Naive thymus-derived CD8-positive, alpha-beta T cell (primary cell): Measurements from ENCODE around the gene OR2W1. TPM values are rescaled to one million over a fixed set of nuclear protein-coding genes. Genes with fewer than 3 reads are reported as not detected.

Experiments used
- ATAC-seq, 2 donors: fragments of 150-1000 bp; cut with Tn5 transposase in 1 of 2; sonication (Bioruptor Pico), chemical (Tn5 transposase) in 1 of 2; 1 replicate in 1 of 2; 2 replicates in 1 of 2; pipeline ENCODE4 v1.10.0; 2021; ENCODE audit warnings: mild to moderate bottlenecking in 2 of 2, moderate library complexity in 2 of 2
- POLR2A ChIA-PET: fragments of 350-600 bp; sonication (Branson Sonifier 250); formaldehyde crosslinking; loops from one replicate; lab custom pipeline; 2021; ENCODE audit warnings: antibody characterized with exemption; lab: Charles Lee
- DNase-seq, 10 donors: peaks; one replicate each; pipeline versions ENCODE4 v3.0.0 to v3.0.0-alpha.2; 2020 to 2022
- H3K27ac Mint-ChIP-seq, 10 donors: one replicate each; pipeline ENCODE4 v1.8.0; 2020 to 2022; ENCODE audit warnings: mild to moderate bottlenecking in 10 of 10, mixed read lengths in 10 of 10, moderate library complexity in 4 of 10, inconsistent platforms in 1 of 10
- H3K27me3 Mint-ChIP-seq, 5 donors: one replicate each; pipeline ENCODE4 v1.8.0; 2021 to 2022; ENCODE audit warnings: mixed read lengths in 5 of 5
- H3K36me3 Mint-ChIP-seq, 3 donors: one replicate each; pipeline ENCODE4 v1.8.0; 2020 to 2022; ENCODE audit warnings: mixed read lengths in 3 of 3, mild to moderate bottlenecking in 2 of 3, inconsistent platforms in 1 of 3
- H3K4me1 Mint-ChIP-seq, 4 donors: one replicate each; pipeline ENCODE4 v1.8.0; 2021 to 2022; ENCODE audit warnings: mixed read lengths in 4 of 4
- H3K4me3 Mint-ChIP-seq, 10 donors: one replicate each; pipeline ENCODE4 v1.8.0; 2020 to 2022; ENCODE audit warnings: mild to moderate bottlenecking in 10 of 10, mixed read lengths in 10 of 10, moderate library complexity in 6 of 10, inconsistent platforms in 1 of 10
- H3K9me3 Mint-ChIP-seq, 9 donors: one replicate each; pipeline ENCODE4 v1.8.0; 2020 to 2022; ENCODE audit warnings: mixed read lengths in 9 of 9, mild to moderate bottlenecking in 3 of 9, inconsistent platforms in 1 of 9, moderate library complexity in 1 of 9
- polyA plus RNA-seq, 3 donors: library from polyadenylated mRNA; unstranded; fragments of 300-500 nt; fragmentation: Illumina TruSeq; gene quantifications; one replicate each; pipeline ENCODE4 v1.2.3, GENCODE V29; 2021
- total RNA-seq, 8 experiments: library from RNA in 2 of 8; stranded (reverse) in 2 of 8; gene quantifications; one replicate each; pipeline ENCODE4 v1.2.3 and lab custom pipeline; 2021 to 2026

The OR2W1 gene
- total and polyA plus RNA-seq, 5 experiments from 2014 or later: not detected

GRCh38 chr6:29019629-29020028 is 25.3 kb downstream of the OR2W1 start:
- Mint-ChIP-seq H3K36me3 (no peaks in the 10 kb centered on the region), H3K27ac (no peak overlapping the region), H3K9me3 (peaks cover 0 to 4% (median 0%) of the 10 kb centered on the region in 9 donors), H3K27me3 (peaks cover 10 to 41% (median 20%) of the 10 kb centered on the region in 5 donors), H3K4me3 (no peak overlapping the region), H3K4me1 (peaks cover 12 to 20% (median 15%) of the 10 kb centered on the region in 4 donors)
- POLR2A ChIA-PET: no interaction called here
- no peak for DNase-seq
- no peak for ATAC-seq

DNA sequence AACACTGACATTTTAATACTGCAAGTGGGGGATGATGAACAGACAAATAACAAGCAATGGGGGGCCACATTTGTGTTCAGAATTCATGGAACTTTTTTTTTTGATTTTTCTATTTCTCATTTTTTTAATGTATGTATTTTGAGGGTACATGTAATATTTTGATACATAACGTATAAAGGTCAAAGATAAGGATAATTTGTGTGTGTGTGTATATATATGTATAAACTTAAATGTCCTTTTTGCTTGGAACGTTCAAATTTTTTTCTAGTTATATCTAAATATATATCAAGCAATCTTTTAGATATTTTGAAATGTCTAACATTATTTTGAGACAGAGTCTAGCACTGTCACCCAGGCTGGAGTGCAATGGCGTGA is 27.6 kb downstream of the OR2W1 start:
- H3K4me1 Mint-ChIP-seq: peaks cover 12 to 20% (median 15%) of the 10 kb centered on the region in 4 donors
- peaks cover 4 to 44% (median 11%) of the 10 kb centered on the region in 5 donors for H3K27me3 Mint-ChIP-seq
- POLR2A ChIA-PET: no interaction called here
- ATAC-seq (no peak), DNase-seq (no peak)
- no peaks in the 10 kb centered on the region for H3K36me3 Mint-ChIP-seq
- H3K4me3 Mint-ChIP-seq: peak overlapping the region in 9 of 10 donors; percentile 82 to 95 (median 91)
- H3K9me3 Mint-ChIP-seq: peaks cover 0 to 4% (median 0%) of the 10 kb centered on the region in 9 donors
- no peak overlapping the region for H3K27ac Mint-ChIP-seq

- POLR2A ChIA-PET: interaction anchor here (0.6 to 3.0 kb wide), 14 partner anchors 29 to 179 kb away, joined by 3 to 23 read pairs (median 4); no protein-coding TSS in a partner anchor
- peaks cover 0 to 4% (median 0%) of the 10 kb centered on the region in 9 donors for H3K9me3 Mint-ChIP-seq
- DNase-seq: peak; percentile 63 to 89 (median 79)
- peaks cover 0 to 42% (median 5%) of the 10 kb centered on the region in 5 donors for H3K27me3 Mint-ChIP-seq
- no peaks in the 10 kb centered on the region for H3K36me3 Mint-ChIP-seq
- ATAC-seq: peak; percentile 73 to 75
- peaks cover 12 to 20% (median 19%) of the 10 kb centered on the region in 4 donors for H3K4me1 Mint-ChIP-seq
- H3K4me3 Mint-ChIP-seq: peak overlapping the region; percentile 82 to 95 (median 91)
- H3K27ac Mint-ChIP-seq: peak overlapping the region; percentile 65 to 96 (median 82)
Measured at GRCh38 chr6:29016559-29017427, 28.2 kb downstream of the OR2W1 start.

DNA sequence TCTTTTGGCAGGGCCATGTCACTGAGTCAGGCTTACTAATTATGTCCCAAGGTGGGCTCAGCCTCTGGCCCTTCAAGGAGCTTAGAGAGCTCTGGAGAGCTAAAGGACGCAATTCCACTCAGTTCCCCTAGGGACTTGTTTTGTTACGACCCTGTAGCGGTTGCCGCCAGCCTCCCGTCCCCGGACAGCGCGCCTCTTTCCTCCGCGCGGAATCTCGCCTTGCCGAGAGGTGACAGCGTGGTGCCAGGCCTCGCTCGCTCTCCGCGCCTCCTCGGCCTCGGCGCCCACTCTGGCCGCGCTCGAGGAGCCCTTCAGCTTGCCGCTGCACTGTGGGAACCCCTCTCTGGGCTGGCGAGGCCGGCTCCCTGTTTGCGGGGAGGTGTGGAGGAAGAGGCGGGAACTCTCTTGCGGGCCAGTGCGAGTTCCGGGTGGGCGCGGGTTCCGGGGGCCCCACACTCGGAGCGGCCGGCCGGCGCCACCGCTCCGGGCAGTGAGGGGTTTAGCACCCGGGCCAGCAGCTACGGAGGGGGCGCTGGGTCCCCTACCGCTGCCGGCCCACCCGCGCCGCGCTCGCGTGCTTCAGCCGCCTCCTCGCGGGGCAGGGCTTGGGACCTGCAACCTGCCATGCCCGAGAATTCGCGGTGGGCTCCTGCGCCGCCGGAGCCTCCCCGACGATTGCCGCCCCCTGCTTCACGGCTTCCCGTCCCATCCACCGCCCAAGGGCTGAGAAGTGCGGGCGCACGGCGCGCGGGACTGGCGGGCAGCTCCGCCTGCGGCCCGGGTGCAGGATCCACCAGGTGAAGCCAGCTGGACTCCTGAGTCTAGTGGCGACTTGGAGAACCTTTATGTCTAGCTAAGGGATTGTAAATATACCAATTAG is 30.0 kb downstream of the OR2W1 start:
- Mint-ChIP-seq H3K4me1 (peaks cover 16 to 28% (median 25%) of the 10 kb centered on the region in 4 donors), H3K36me3 (no peaks in the 10 kb centered on the region), H3K27me3 (peaks cover 0 to 45% (median 2%) of the 10 kb centered on the region in 5 donors), H3K9me3 (peaks cover 0 to 3% (median 0%) of the 10 kb centered on the region in 9 donors), H3K27ac (no peak overlapping the region), H3K4me3 (peak overlapping the region in 7 of 10 donors; percentile 29 to 95 (median 91))
- POLR2A ChIA-PET: interaction anchor here (1.1 to 3.0 kb wide), 7 partner anchors 10 to 177 kb away, joined by 3 to 23 read pairs (median 6); partner anchors contain the start of gene ZNF311
- DNase-seq (peak in 2 of 10 donors; percentile 12 to 16), ATAC-seq (no peak)

DNA sequence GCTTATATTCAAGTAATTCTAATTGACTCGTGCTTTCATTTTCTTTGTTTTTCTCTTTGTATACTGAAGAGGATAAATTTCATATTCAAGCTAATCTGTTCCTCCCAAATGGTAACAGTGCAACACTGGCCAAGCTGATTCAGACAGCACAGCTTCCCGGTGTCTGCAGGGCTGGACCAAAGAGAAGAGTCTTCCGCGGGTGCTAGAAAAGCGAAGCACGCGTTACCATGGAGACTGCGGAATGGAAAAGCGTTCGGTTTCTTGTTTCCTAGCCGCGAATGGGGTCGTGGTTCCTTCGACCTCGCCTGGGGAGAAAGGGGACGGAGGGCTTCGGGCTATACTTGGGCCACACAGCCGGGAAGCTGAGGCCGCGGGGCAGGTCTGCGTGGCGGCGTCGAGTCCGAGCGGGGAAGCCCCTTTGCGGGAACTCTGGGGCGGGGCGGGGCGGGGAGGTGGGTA is 33.7 kb downstream of the OR2W1 start:
- peak in 9 of 10 donors; percentile 25 to 80 (median 53) for DNase-seq
- Mint-ChIP-seq H3K27me3 (peaks cover 0 to 49% (median 2%) of the 10 kb centered on the region in 5 donors), H3K36me3 (no peaks in the 10 kb centered on the region), H3K4me3 (peak overlapping the region; percentile 87 to 99 (median 92)), H3K9me3 (peaks cover 0 to 3% (median 0%) of the 10 kb centered on the region in 9 donors), H3K27ac (peak overlapping the region in 9 of 10 donors; percentile 28 to 97 (median 87)), H3K4me1 (peaks cover 7 to 19% (median 18%) of the 10 kb centered on the region in 4 donors)
- POLR2A ChIA-PET: interaction anchor here (0.9 to 1.4 kb wide), 2 partner anchors 115 to 128 kb away, joined by 3 to 7 read pairs; no protein-coding TSS in a partner anchor
- ATAC-seq: peak; percentile 64 to 65

DNA sequence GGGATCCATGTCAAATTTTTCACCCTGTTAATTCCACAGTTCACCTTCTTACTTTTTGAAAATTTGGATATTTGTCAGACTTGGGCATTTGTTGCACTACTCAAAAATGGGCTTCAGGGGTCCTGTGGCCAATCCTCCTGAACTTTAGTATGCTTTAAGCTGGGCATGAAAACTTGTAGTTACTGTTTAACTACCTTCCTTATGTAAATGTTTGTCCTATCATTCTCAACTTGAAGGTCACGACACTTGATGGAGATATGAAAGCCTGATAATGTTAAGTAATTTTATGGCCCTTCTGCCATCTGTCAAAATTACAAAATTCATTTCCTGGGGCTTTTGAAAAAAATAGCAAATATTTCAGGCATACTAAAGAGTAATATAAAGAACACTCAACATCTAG is 35.6 kb downstream of the OR2W1 start:
- Mint-ChIP-seq H3K4me1 (peaks cover 12 to 29% (median 22%) of the 10 kb centered on the region in 4 donors), H3K9me3 (peaks cover 0 to 8% (median 0%) of the 10 kb centered on the region in 9 donors), H3K36me3 (no peaks in the 10 kb centered on the region), H3K4me3 (no peak overlapping the region), H3K27ac (no peak overlapping the region), H3K27me3 (peaks cover 0 to 59% (median 2%) of the 10 kb centered on the region in 5 donors)
- POLR2A ChIA-PET: interaction anchor here (1.0 kb wide), 1 partner anchor 171 kb away, joined by 3 read pairs; no protein-coding TSS in a partner anchor
- ATAC-seq (no peak), DNase-seq (no peak)

DNA sequence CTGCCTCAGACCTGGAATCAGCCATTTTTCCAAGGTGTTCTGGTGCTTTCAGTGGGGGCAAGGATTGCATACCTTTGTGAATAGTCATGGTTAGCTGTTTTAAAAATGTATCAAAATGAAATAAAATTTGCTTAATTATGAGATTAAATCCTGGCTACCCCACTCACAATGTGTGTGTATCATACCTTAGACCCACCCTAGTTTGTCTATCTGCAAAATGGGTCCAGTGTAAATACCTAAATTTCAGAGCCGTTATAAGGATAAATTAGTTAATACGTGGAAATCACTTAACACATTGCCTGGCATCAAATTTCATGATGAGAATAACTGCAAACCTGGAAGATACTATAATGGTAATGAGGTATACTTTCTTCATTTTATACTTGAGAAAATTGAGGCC is 36.9 kb downstream of the OR2W1 start:
- H3K27ac Mint-ChIP-seq: no peak overlapping the region
- ATAC-seq (no peak), DNase-seq (no peak)
- H3K4me1 Mint-ChIP-seq: peaks cover 12 to 29% (median 23%) of the 10 kb centered on the region in 4 donors
- POLR2A ChIA-PET: no interaction called here
- H3K9me3 Mint-ChIP-seq: peaks cover 0 to 10% (median 0%) of the 10 kb centered on the region in 9 donors
- no peak overlapping the region for H3K4me3 Mint-ChIP-seq
- peaks cover 0 to 53% (median 2%) of the 10 kb centered on the region in 5 donors for H3K27me3 Mint-ChIP-seq
- no peaks in the 10 kb centered on the region for H3K36me3 Mint-ChIP-seq

- peak within 1 kb of the TSS; percentile 87 to 98 (median 92) for H3K4me3 Mint-ChIP-seq
- peaks cover 0 to 10% (median 0%) of the 10 kb centered on the region in 9 donors for H3K9me3 Mint-ChIP-seq
- peak; percentile 91 to 93 for ATAC-seq
- peak within 1 kb of the TSS; percentile 57 to 93 (median 84) for H3K27ac Mint-ChIP-seq
- POLR2A ChIA-PET: interaction anchor here (0.5 to 1.7 kb wide), 3 partner anchors 9 to 166 kb away, joined by 4 to 7 read pairs (median 6); no protein-coding TSS in a partner anchor
- peak in 4 of 10 donors; percentile 12 to 57 (median 34) for DNase-seq
- peaks cover 0 to 37% (median 1%) of the 10 kb centered on the region in 5 donors for H3K27me3 Mint-ChIP-seq
- H3K4me1 Mint-ChIP-seq: peaks cover 8 to 20% (median 13%) of the 10 kb centered on the region in 4 donors
- H3K36me3 Mint-ChIP-seq: no peaks in the 10 kb centered on the region
Measured at GRCh38 chr6:29005183-29005885, 39.6 kb downstream of the OR2W1 start, which contains the start of gene ZNF311. Gene ZNF311, minus strand, starts transcription at chr6:29005315. Its CDS starts 1,361 bp downstream, at chr6:29003954.

DNA sequence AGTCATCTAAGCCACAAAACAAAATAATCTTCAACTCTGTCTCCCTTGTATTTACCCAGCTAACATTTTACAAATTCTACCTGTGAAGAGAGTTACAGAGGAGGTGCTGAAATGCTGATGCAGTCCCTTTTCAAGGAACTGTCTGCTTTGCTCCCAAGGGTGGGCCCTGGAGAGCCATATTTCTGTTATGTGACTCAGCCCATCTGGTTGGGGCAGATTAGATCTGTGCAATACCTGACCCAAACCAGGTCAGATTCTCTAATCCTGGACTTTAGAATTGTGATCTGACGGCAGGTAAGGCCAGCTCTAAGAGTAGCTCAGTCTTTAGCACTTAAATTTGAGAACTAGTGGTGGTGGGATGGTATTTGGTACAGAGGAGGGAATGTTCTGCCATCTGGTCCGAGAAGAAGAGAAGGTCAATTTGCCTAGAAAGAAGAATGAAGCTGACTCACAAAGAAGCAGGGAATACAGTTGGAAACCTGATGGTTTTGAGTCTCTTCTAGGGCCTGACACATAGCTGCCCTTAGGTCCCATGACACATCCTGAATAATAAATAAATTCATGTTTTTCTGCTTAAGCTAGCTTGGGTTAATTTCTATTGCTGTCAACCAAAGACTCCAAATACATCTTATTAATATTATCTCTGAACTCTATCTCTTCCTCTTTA is 48.0 kb downstream of the OR2W1 start:
- DNase-seq: no peak
- Mint-ChIP-seq H3K9me3 (no peaks in the 10 kb centered on the region), H3K36me3 (no peaks in the 10 kb centered on the region), H3K4me3 (no peak overlapping the region), H3K27me3 (peaks cover 0 to 21% (median 0%) of the 10 kb centered on the region in 5 donors), H3K27ac (no peak overlapping the region), H3K4me1 (no peaks in the 10 kb centered on the region)
- no peak for ATAC-seq
- POLR2A ChIA-PET: no interaction called here

- POLR2A ChIA-PET: no interaction called here
- Mint-ChIP-seq H3K4me1 (no peaks in the 10 kb centered on the region), H3K4me3 (no peak overlapping the region), H3K27ac (no peak overlapping the region), H3K36me3 (no peaks in the 10 kb centered on the region), H3K9me3 (no peaks in the 10 kb centered on the region), H3K27me3 (peaks cover 0 to 21% (median 0%) of the 10 kb centered on the region in 5 donors)
- ATAC-seq: no peak
- DNase-seq: no peak
Measured at GRCh38 chr6:28995093-28995650, 49.8 kb downstream of the OR2W1 start.
